ENCODE data around the gene MACROD2. TPM values are rescaled to one million over a fixed set of nuclear protein-coding genes. Genes with fewer than 3 reads are reported as not detected.

MACROD2 gene
- polyA plus RNA-seq, 1 experiment, result 0.47 TPM

GRCh38 chr20:14929388-14929787, 934.1 kb downstream of the MACROD2 start:
- no peaks in the 10 kb centered on the region for H3K36me3 ChIP-seq (ENCODE audit: control insufficient read depth, insufficient read depth, low read length)
- CTCF ChIA-PET, result no interaction called here
- no peak for DNase-seq (ENCODE audit: low read depth)
- no peaks in the 10 kb centered on the region for H3K27me3 ChIP-seq (ENCODE audit: control insufficient read depth, insufficient read depth, low read length)
- POLR2A ChIA-PET, result no interaction called here
- no peak overlapping the region for H3K4me3 ChIP-seq (ENCODE audit: low read depth, low read length)
- no peak for TF ChIP-seq CTCF (IDR thresholded peaks at IDR 0.05; ENCODE audit: insufficient read depth, low read depth, low read length)

DNA sequence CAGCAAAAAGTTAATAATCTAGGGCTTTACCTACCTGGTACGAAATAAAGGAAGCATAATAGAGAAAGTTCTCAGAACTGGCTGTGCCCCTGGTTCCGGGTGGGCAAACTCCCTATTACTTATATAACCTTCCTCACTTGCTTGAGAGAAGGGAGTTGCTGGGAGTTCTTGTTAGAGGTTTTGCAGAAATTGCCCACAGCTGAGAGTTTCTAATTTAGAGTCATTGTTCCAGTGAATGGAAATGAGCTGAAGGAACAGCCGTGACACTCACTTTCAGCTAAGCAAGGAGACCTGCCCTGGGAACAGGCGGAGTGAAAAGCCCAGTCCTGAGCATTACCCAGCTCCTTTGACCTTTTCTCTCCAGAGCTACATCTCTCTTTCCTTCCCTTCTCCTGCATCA, 936.7 kb downstream of the MACROD2 start:
- ChIA-PET CTCF (interaction anchor here (0.6 to 1.3 kb wide), 2 partner anchors 16 to 47 kb away, joined by 5 read pairs; no protein-coding TSS in a partner anchor), POLR2A (no interaction called here)
- no peak for TF ChIP-seq CTCF (IDR thresholded peaks at IDR 0.05; ENCODE audit: insufficient read depth, low read depth, low read length)
- DNase-seq (ENCODE audit: low read depth), result no peak
- Histone ChIP-seq H3K36me3 (ENCODE audit: control insufficient read depth, insufficient read depth, low read length) (no peaks in the 10 kb centered on the region), H3K27me3 (ENCODE audit: control insufficient read depth, insufficient read depth, low read length) (no peaks in the 10 kb centered on the region), H3K4me3 (ENCODE audit: low read depth, low read length) (no peak overlapping the region)

DNA sequence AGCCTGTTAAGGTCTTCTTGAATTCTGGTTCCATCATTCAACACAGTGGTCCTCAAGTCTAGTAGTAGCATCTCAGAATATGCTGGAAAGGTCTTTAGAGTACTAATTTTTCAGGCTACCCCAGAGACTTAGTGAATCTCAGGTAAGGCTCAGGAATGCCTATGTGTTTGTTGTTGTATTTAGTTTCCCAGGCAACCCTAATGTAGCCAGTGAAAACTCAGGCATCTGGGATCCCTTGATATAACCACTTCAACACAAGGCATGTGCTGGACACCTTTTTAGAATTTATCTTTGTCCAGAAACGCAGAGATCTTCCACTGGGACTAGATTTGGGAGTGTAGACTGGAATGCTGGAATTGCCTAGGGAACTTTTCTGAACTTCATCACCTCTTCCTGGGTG, 940.0 kb downstream of the MACROD2 start:
- ChIA-PET POLR2A (no interaction called here), CTCF (no interaction called here)
- no peak for TF ChIP-seq CTCF (IDR thresholded peaks at IDR 0.05; ENCODE audit: insufficient read depth, low read depth, low read length)
- no peaks in the 10 kb centered on the region for H3K36me3 ChIP-seq (ENCODE audit: control insufficient read depth, insufficient read depth, low read length)
- H3K27me3 ChIP-seq (ENCODE audit: control insufficient read depth, insufficient read depth, low read length), result no peaks in the 10 kb centered on the region
- H3K4me3 ChIP-seq (ENCODE audit: low read depth, low read length), result no peak overlapping the region
- no peak for DNase-seq (ENCODE audit: low read depth)

DNA sequence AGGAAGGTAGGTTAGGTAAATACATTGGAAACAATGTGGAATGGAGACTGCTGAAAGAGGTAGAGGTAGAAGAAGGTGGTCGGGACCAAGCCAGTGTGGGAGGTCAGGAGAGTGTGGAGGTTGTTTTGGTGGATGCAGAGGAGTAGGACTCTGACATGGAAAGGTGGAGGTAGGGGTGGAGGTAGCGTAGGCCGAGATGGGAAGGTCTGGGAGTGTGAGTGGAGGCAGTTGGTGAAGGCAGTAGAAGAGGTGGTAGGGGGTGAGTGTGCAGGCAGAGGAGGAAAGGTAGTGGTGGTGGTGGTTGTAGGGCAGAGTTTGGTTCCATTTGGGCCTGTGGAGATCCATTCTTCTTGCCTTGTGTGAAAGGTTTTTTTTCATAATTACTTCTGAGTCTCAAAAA, 941.7 kb downstream of the MACROD2 start:
- Histone ChIP-seq H3K27me3 (ENCODE audit: control insufficient read depth, insufficient read depth, low read length) (no peaks in the 10 kb centered on the region), H3K4me3 (ENCODE audit: low read depth, low read length) (no peak overlapping the region), H3K36me3 (ENCODE audit: control insufficient read depth, insufficient read depth, low read length) (no peaks in the 10 kb centered on the region)
- TF ChIP-seq CTCF (IDR thresholded peaks at IDR 0.05; ENCODE audit: insufficient read depth, low read depth, low read length), result no peak
- no peak for DNase-seq (ENCODE audit: low read depth)
- POLR2A ChIA-PET, result no interaction called here
- CTCF ChIA-PET, result interaction anchor here (0.7 kb wide), 1 partner anchor 14 kb away, joined by 3 read pairs; no protein-coding TSS in a partner anchor

DNA sequence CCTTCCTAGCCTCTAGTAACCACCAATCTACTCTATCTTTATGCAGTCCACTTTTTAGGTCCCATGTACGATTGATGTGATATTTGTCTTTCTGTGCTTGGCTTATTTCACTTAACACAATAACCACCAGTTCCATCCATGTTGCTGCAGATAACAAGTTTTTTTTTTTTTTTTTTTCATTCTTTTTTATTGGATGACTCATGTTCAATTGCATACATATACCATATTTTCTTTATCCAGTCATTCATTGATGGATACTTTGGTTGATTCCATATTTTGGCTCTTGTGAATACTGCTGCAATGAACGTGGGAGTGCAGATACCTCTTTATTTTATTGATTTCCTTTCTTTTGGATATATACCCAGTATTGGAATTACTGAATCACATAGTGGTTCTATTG, 942.5 kb downstream of the MACROD2 start:
- DNase-seq (ENCODE audit: low read depth), result no peak
- no peak for TF ChIP-seq CTCF (IDR thresholded peaks at IDR 0.05; ENCODE audit: insufficient read depth, low read depth, low read length)
- Histone ChIP-seq H3K4me3 (ENCODE audit: low read depth, low read length) (no peak overlapping the region), H3K27me3 (ENCODE audit: control insufficient read depth, insufficient read depth, low read length) (no peaks in the 10 kb centered on the region), H3K36me3 (ENCODE audit: control insufficient read depth, insufficient read depth, low read length) (no peaks in the 10 kb centered on the region)
- CTCF ChIA-PET, result no interaction called here
- POLR2A ChIA-PET, result no interaction called here

Measured in BJ (cell line).